Fibroblast of lung (primary cell): Measurements from ENCODE around the gene PLXNA4. TPM values are rescaled to one million over a fixed set of nuclear protein-coding genes. Genes with fewer than 3 reads are reported as not detected.

Experiments used
- DNase-seq, 2 donors: peaks; one replicate each; pipeline versions ENCODE4 v3.0.0 to v3.0.0-alpha.2; 2010; ENCODE audit warnings: low read depth in 2 of 2
- H2AFZ ChIP-seq: 2 replicates; pipeline ENCODE4 v1.5.1; 2012; ENCODE audit warnings: low read length, control low read depth, inconsistent platforms
- H3K27ac ChIP-seq: 2 replicates; pipeline ENCODE4 v1.5.1; 2011; ENCODE audit warnings: low read length, control low read depth; ENCODE audit not compliant: insufficient read depth
- H3K27me3 ChIP-seq: 2 replicates; pipeline ENCODE4 v1.5.1; 2011; ENCODE audit warnings: mild to moderate bottlenecking, low read length; ENCODE audit not compliant: control insufficient read depth, insufficient read depth
- H3K36me3 ChIP-seq: 2 replicates; pipeline ENCODE4 v1.5.1; 2011; ENCODE audit warnings: low read length; ENCODE audit not compliant: control insufficient read depth, insufficient read depth
- H3K4me1 ChIP-seq: 2 replicates; pipeline ENCODE4 v1.5.1; 2011; ENCODE audit warnings: low read length; ENCODE audit not compliant: control insufficient read depth, insufficient read depth; ENCODE audit errors: extremely low read depth
- H3K4me2 ChIP-seq: 2 replicates; pipeline ENCODE4 v1.5.1; 2011; ENCODE audit warnings: low read length, control low read depth; ENCODE audit not compliant: insufficient read depth; ENCODE audit errors: extremely low read depth
- H3K4me3 ChIP-seq, 4 experiments: fragments of 200-600 bp in 1 of 4; sonication (generic) in 1 of 4; replicated peaks in 1 of 4; 2 replicates each; pipeline ENCODE4 v1.5.1; 2011 to 2016; ENCODE audit warnings: low read length in 4 of 4, low read depth in 3 of 4, mild to moderate bottlenecking in 3 of 4, control low read depth in 2 of 4, inconsistent platforms in 1 of 4, mixed read lengths in 1 of 4; ENCODE audit not compliant: insufficient read depth in 1 of 4; ENCODE audit errors: control extremely low read depth in 1 of 4
- H3K79me2 ChIP-seq: 2 replicates; pipeline ENCODE4 v1.5.1; 2012; ENCODE audit warnings: mild to moderate bottlenecking, low read length, inconsistent platforms; ENCODE audit not compliant: control insufficient read depth, insufficient read depth
- H3K9ac ChIP-seq: 2 replicates; pipeline ENCODE4 v1.5.1; 2011; ENCODE audit warnings: mild to moderate bottlenecking, low read length, control low read depth; ENCODE audit not compliant: insufficient read depth
- H3K9me3 ChIP-seq: 2 replicates; pipeline ENCODE4 v1.5.1; 2012; ENCODE audit warnings: low read depth, low read length; ENCODE audit not compliant: control insufficient read depth, insufficient read depth
- H4K20me1 ChIP-seq: 2 replicates; pipeline ENCODE4 v1.5.1; 2011; ENCODE audit warnings: low read length; ENCODE audit not compliant: control insufficient read depth, insufficient read depth; ENCODE audit errors: extremely low read depth
- EZH2 ChIP-seq: IDR thresholded peaks from 2 replicates; pipeline ENCODE4 v1.5.1; 2012; ENCODE audit warnings: low read length, control low read depth, mild to moderate bottlenecking; ENCODE audit errors: missing control alignments
- polyA plus RNA-seq, 2 donors: library from polyadenylated mRNA; depleted of rRNA in 1 of 2; stranded (reverse) in 1 of 2; unstranded in 1 of 2; fragments of >200 nt; gene quantifications; 2 replicates each; pipeline ENCODE4 v1.2.1, GENCODE V29; 2011 to 2012; ENCODE audit warnings: missing spikeins in 1 of 2
- total RNA-seq: library from RNA; depleted of rRNA; stranded (reverse); fragments of >200 nt; gene quantifications from 2 replicates; pipeline ENCODE4 v1.2.1, GENCODE V29; 2014
- TF ChIP-seq, protein P1 (sequence below), 2 donors: IDR thresholded peaks in 1 of 2; conservative IDR thresholded peaks in 1 of 2; 1 replicate in 1 of 2; 2 replicates in 1 of 2; pipeline ENCODE4 v1.5.1; 2011 to 2012; ENCODE audit warnings: low read length in 2 of 2, control low read depth in 1 of 2, inconsistent platforms in 1 of 2, low read depth in 1 of 2, mild to moderate bottlenecking in 1 of 2

Gene PLXNA4
- total and polyA plus RNA-seq, 2 donors (not counting 1 experiment from before 2014, with no cell fraction given) = 1.2 to 1.5 TPM

DNA sequence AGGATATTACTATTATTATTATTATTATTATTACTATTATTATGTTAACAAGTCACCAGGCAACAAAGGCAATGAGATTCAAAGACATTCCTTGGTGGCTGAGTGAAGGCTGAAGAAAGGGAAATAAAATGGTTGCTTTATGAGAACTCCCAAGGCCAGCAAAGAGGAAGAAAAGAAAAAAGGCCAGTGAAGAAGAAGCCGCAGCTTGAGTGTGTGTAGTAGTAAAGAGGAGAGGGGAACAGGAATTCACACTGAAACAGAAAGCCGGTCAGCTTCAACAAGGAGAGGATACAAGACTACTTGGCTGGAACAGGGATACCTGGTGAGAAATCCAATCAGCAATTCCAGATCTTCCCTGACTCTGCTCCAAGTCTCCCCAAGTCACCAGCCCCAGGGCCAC, 42.4 kb downstream of the PLXNA4 start:
- H3K36me3 ChIP-seq = no peaks in the 10 kb centered on the region
- no peak overlapping the region for H3K9ac ChIP-seq
- no peak for TF ChIP-seq EZH2
- TF ChIP-seq, protein P1, sequence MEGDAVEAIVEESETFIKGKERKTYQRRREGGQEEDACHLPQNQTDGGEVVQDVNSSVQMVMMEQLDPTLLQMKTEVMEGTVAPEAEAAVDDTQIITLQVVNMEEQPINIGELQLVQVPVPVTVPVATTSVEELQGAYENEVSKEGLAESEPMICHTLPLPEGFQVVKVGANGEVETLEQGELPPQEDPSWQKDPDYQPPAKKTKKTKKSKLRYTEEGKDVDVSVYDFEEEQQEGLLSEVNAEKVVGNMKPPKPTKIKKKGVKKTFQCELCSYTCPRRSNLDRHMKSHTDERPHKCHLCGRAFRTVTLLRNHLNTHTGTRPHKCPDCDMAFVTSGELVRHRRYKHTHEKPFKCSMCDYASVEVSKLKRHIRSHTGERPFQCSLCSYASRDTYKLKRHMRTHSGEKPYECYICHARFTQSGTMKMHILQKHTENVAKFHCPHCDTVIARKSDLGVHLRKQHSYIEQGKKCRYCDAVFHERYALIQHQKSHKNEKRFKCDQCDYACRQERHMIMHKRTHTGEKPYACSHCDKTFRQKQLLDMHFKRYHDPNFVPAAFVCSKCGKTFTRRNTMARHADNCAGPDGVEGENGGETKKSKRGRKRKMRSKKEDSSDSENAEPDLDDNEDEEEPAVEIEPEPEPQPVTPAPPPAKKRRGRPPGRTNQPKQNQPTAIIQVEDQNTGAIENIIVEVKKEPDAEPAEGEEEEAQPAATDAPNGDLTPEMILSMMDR (conservative IDR thresholded peaks at IDR 0.05 in 1 of 2, IDR thresholded peaks at IDR 0.05 in 1 of 2; ENCODE audit: low read depth in 1 of 2, low read length in 2 of 2) = no peak
- H3K9me3 ChIP-seq = no peaks in the 10 kb centered on the region
- no peaks in the 10 kb centered on the region for H3K79me2 ChIP-seq
- H3K27me3 ChIP-seq = no peaks in the 10 kb centered on the region
- no peaks in the 10 kb centered on the region for H4K20me1 ChIP-seq
- DNase-seq = no peak
- no peak overlapping the region for H3K27ac ChIP-seq
- H3K4me2 ChIP-seq = no peak overlapping the region
- H3K4me1 ChIP-seq = peaks cover 6% of the 10 kb centered on the region
- no peak overlapping the region for H3K4me3 ChIP-seq
- H2AFZ ChIP-seq = no peak overlapping the region

DNA sequence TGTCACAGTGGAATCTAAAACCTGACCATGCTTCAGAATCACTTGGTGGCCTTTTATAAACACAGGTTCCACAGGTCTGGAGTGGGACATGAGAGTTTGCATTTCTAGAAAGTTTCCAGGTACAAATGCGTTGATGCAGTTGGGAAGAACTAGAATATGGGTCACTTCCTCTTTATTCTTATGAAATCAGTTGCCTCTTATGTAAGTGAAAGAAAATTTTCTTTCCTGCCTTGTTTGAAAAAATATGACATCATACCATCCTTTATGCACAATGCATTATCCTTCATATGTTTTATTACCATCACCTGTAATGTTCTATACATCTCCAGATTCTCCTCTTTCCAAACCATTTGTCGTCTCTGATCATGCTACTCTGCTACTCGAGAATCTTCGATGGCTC, 44.0 kb downstream of the PLXNA4 start:
- Histone ChIP-seq H4K20me1 (no peaks in the 10 kb centered on the region), H3K27me3 (no peaks in the 10 kb centered on the region), H3K4me2 (no peak overlapping the region), H3K79me2 (no peaks in the 10 kb centered on the region), H3K9ac (no peak overlapping the region), H3K4me1 (peaks cover 6% of the 10 kb centered on the region), H3K36me3 (no peaks in the 10 kb centered on the region), H2AFZ (no peak overlapping the region), H3K27ac (no peak overlapping the region), H3K9me3 (no peaks in the 10 kb centered on the region), H3K4me3 (no peak overlapping the region)
- no peak for DNase-seq
- TF ChIP-seq, protein P1 (conservative IDR thresholded peaks at IDR 0.05 in 1 of 2, IDR thresholded peaks at IDR 0.05 in 1 of 2; ENCODE audit: low read depth in 1 of 2, low read length in 2 of 2) = no peak
- TF ChIP-seq EZH2 = no peak

DNA sequence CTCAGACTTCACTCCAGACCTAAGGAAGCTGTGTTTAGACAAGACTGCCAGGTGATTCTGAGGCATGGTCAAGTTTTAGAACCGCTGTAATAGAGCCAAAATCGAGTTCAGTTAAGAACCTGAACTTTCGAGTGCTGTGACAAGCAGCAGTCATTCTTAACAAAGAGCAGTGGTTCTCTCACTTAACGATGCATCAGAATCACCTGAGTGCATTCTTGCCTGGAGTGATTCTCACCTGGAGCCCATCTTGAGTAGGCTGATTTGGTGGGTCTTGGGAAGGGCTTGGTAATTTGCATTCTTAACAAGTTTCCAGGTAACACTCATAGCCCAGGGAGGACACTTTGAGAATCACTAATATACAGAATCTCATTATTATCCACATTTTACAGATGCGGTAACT, 44.7 kb downstream of the PLXNA4 start:
- Histone ChIP-seq H3K27ac (no peak overlapping the region), H2AFZ (no peak overlapping the region), H3K9ac (no peak overlapping the region), H3K4me3 (no peak overlapping the region), H4K20me1 (no peaks in the 10 kb centered on the region), H3K4me1 (no peaks in the 10 kb centered on the region), H3K4me2 (no peak overlapping the region), H3K9me3 (no peaks in the 10 kb centered on the region), H3K27me3 (no peaks in the 10 kb centered on the region), H3K36me3 (no peaks in the 10 kb centered on the region), H3K79me2 (no peaks in the 10 kb centered on the region)
- no peak for DNase-seq
- no peak for TF ChIP-seq EZH2
- TF ChIP-seq, protein P1 (conservative IDR thresholded peaks at IDR 0.05 in 1 of 2, IDR thresholded peaks at IDR 0.05 in 1 of 2; ENCODE audit: low read depth in 1 of 2, low read length in 2 of 2) = no peak
